Measurements from ENCODE around the gene FBXL16. TPM values are rescaled to one million over a fixed set of nuclear protein-coding genes. Genes with fewer than 3 reads are reported as not detected.
"Not testable (repeated sequence)": the region's sequence is repeated elsewhere in the genome, so short reads cannot be mapped to it uniquely, and the experiment has no call there.

Gene FBXL16
- total RNA-seq, 1 donor from 2014 or later, result not detected

DNA sequence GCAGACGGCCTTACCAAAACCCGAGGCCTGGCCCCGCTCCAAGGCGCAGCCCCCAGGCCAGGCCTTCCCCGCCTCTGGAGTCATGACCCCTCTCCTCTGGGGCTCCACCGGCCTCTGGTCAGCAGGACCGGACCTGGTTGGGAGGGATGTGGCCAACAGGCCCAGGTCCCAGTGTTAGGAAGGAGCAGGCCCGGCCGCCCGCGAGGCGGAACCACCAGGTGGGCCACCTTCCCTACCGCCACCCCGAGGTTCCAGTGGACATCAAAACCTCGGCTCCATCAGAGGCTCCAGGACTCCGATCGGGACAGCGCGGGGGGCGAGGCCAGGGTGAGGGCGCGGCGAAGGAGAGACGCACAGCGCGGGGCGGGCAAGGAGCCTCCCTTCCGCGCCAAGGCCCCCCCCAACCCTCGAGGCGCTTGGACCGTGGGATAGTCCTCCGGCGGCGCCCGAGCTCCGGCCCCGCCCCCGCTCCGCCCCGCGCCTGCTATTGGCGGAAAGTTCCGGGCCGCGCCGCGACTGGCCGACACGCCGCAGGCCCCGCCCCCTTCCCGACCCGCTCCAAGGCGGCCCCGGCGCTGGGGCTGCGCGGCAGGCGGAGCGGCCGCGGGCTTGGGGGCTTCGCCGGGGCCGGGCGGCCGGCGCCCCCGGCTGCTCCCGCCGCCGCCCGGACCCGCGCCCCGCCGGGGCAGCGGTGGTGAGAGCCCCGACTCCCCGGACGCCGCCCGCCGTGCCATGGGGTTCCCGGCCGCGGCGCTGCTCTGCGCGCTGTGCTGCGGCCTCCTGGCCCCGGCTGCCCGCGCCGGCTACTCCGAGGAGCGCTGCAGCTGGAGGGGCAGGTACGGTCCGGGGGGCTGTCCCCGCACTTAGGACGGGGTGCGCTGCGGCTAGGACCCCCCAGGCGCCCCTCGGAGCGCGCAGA is 9.2 kb upstream of the FBXL16 start, which contains the start of gene METRN:
METRN (plus strand) TSS at position 561 of the 919 bp plus-strand sequence; CDS start at position 733, 172 bp downstream.
- TF ChIP-seq, protein P1, sequence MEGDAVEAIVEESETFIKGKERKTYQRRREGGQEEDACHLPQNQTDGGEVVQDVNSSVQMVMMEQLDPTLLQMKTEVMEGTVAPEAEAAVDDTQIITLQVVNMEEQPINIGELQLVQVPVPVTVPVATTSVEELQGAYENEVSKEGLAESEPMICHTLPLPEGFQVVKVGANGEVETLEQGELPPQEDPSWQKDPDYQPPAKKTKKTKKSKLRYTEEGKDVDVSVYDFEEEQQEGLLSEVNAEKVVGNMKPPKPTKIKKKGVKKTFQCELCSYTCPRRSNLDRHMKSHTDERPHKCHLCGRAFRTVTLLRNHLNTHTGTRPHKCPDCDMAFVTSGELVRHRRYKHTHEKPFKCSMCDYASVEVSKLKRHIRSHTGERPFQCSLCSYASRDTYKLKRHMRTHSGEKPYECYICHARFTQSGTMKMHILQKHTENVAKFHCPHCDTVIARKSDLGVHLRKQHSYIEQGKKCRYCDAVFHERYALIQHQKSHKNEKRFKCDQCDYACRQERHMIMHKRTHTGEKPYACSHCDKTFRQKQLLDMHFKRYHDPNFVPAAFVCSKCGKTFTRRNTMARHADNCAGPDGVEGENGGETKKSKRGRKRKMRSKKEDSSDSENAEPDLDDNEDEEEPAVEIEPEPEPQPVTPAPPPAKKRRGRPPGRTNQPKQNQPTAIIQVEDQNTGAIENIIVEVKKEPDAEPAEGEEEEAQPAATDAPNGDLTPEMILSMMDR (IDR thresholded peaks at IDR 0.05), result no peak
- Histone ChIP-seq H3K9me3 (no peaks in the 10 kb centered on the region), H3K4me3 (peak within 1 kb of the TSS; percentile 76 to 93), H3K27ac (no peak within 1 kb of the TSS), H3K4me1 (peaks cover 11 to 20% of the 10 kb centered on the region in 2 donors), H3K36me3 (no peaks in the 10 kb centered on the region), H3K27me3 (peaks cover 6% of the 10 kb centered on the region)
- DNase-seq (ENCODE audit: low spot score in 2 of 2), result peak; percentile 39 to 95
- intact Hi-C loops (cut with DNase I), result loop anchor here (2.0 to 10.0 kb wide), 3 partner anchors 26 to 380 kb away; partner anchors contain the start of genes C1QTNF8, CHTF18, CIAO3 and RPUSD1

DNA sequence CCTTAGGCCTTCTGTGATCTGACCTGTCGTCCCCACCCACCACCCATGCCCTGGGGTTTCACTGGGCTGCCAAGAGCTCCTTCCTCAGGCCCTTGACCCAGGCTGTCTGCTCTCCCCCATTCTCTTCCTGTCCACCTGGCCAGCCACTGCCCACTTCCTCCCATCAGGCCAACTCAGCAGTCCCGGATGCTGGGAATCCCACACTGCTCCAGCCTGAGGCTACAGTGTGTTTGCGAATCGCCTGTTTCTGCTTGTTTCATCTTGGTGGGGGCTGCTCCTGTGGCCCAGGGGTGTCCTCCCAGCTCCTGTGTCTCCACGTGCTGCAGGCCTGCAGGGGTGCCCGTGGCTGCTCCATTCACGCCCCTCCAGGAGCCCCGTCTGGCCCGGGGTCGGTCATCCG is 8.5 kb upstream of the FBXL16 start:
- intact Hi-C loops (cut with DNase I), result loop anchor here (2.0 to 10.0 kb wide), 3 partner anchors 27 to 381 kb away; partner anchors contain the start of genes C1QTNF8, CHTF18, CIAO3 and RPUSD1
- no peaks in the 10 kb centered on the region for H3K9me3 ChIP-seq
- H3K4me1 ChIP-seq, result peaks cover 10 to 23% of the 10 kb centered on the region in 2 donors
- peaks cover 6% of the 10 kb centered on the region for H3K27me3 ChIP-seq
- no peak for DNase-seq (ENCODE audit: low spot score in 2 of 2)
- no peak overlapping the region for H3K27ac ChIP-seq
- no peaks in the 10 kb centered on the region for H3K36me3 ChIP-seq
- TF ChIP-seq, protein P1 (IDR thresholded peaks at IDR 0.05), result no peak
- H3K4me3 ChIP-seq, result no peak overlapping the region

DNA sequence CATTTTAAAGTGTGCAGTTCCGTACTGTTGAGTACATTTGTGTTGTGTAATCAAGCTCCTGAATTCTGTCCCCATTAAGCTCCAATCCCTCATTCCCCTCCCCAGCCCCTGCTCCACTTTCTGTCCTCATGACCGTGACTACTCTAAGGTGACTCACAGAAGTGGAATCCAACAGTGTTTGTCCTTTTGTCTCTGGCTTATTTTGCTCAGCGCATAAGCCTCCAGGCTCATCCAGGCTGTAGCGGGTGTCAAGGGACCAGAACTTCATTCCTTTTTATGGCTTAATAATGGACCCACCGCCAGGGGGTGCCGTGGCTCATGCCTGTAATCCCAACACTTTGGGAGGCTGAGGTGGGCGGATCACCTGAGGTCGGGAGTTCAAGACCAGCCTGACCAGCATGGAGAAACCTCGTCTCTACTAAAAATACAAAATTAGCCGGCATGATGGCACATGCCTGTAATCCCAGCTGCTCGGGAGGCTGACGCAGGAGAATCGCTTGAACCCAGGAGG is 7.2 kb upstream of the FBXL16 start:
- TF ChIP-seq, protein P1 (IDR thresholded peaks at IDR 0.05), result peak in 1 of 3 experiments; percentile 13
- peaks cover 10 to 23% of the 10 kb centered on the region in 2 donors for H3K4me1 ChIP-seq
- not testable (repeated sequence) for H3K27ac ChIP-seq; H3K9me3 ChIP-seq; H3K36me3 ChIP-seq; H3K4me3 ChIP-seq; H3K27me3 ChIP-seq; DNase-seq (ENCODE audit: low spot score in 2 of 2)
- intact Hi-C loops (cut with DNase I), result loop anchor here (10.0 kb wide), 1 partner anchor 382 kb away; the partner anchor contains the start of gene C1QTNF8

DNA sequence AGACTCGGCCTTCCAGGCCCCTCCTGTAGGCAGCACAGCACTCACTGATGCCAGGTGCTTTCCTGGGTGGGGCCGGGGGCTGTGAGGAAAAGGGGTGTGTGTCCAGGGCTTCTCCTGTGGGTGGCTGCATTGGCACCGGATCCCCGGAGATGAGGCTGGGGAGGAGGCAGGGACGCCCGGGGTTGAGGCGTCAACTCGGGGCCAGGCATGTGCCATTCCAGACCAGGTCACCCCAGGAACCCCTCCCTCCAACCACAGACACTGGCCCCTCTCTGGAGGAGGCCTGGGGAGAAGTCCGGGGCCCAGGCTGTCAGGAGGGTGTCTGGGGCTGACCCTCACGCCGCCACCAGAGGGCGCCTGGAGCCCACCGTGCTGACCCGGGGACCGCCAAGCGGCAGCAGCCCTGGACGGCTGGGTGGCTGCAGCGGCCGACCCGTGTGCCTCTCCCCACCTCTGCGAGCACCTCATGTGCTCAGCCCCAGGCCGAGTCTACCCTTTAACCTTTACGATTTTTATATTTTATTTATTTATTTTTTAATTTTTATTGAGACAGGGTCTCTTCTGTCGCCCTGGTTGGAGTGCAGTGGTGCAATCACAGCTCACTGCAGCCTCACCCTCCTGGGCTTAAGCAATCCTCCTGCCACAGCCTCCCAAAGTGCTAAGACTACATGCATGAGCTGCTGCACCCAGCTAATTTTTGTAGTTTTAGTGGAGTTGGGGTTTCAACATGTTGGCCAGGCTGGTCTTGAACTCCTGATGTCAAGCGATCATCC is 6.1 kb upstream of the FBXL16 start:
- intact Hi-C loops (cut with DNase I), result loop anchor here (1.0 to 10.0 kb wide), 3 partner anchors 74 to 383 kb away; partner anchors contain the start of gene C1QTNF8
- peaks cover 10 to 23% of the 10 kb centered on the region in 2 donors for H3K4me1 ChIP-seq
- DNase-seq (ENCODE audit: low spot score in 2 of 2), result peak in 1 of 2 donors; percentile 77
- TF ChIP-seq, protein P1 (IDR thresholded peaks at IDR 0.05), result peak; percentile 87 to 95 (median 93)
- H3K27me3 ChIP-seq, result peaks cover 6% of the 10 kb centered on the region
- H3K9me3 ChIP-seq, result no peaks in the 10 kb centered on the region
- H3K36me3 ChIP-seq, result no peaks in the 10 kb centered on the region
- H3K27ac ChIP-seq, result no peak overlapping the region
- no peak overlapping the region for H3K4me3 ChIP-seq

DNA sequence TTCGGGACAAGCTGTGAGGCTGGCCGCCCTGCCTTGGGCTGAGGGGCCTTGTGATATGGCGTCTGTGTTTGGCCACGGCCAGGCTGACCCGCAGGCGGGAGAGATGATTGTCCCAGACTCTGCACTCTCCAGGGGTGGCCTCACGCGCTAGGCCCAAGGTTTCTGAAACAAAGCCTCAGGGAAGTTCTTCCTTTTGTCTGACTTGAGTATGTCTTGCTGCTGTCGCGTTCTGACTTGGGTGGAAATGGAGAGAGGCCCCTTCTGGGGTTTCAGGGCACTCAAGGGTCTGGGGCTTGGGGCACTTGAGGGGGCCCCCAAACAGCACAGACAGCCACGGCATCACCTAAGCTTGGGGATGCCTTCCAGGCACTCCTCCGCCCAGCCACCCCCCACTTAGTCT is 5.5 kb upstream of the FBXL16 start:
- Histone ChIP-seq H3K4me1 (peaks cover 7 to 19% of the 10 kb centered on the region in 2 donors), H3K9me3 (no peaks in the 10 kb centered on the region), H3K4me3 (no peak overlapping the region), H3K27ac (no peak overlapping the region), H3K36me3 (no peaks in the 10 kb centered on the region), H3K27me3 (peaks cover 12% of the 10 kb centered on the region)
- intact Hi-C loops (cut with DNase I), result loop anchor here (1.0 to 10.0 kb wide), 3 partner anchors 74 to 384 kb away; partner anchors contain the start of gene C1QTNF8
- TF ChIP-seq, protein P1 (IDR thresholded peaks at IDR 0.05), result no peak
- no peak for DNase-seq (ENCODE audit: low spot score in 2 of 2)

Data from ascending aorta (tissue), 2 donors.